ENCODE results near the gene BTBD19. TPM values are rescaled to one million over a fixed set of nuclear protein-coding genes. Genes with fewer than 3 reads are reported as not detected.

Gene BTBD19
- total RNA-seq, 2 experiments from 2014 or later = 0.44 to 2.0 TPM

- CTCF ChIA-PET (ENCODE audit: unreplicated experiment) = interaction anchor here (0.9 to 1.6 kb wide), 3 partner anchors 10 to 20 kb away, joined by 3 to 6 read pairs (median 4); partner anchors contain the start of gene PLK3
- intact Hi-C loops (cut with micrococcal nuclease; ENCODE audit: unreplicated experiment) = loop anchor here (1.0 to 2.0 kb wide), 4 partner anchors 21 to 98 kb away; partner anchors contain the start of gene RNU5D-1
- BruUV-seq (replicated peaks) = TSS peak; percentile 99
These were observed 11.4 kb downstream of the BTBD19 start for GRCh38 chr1:44819608-44820327.

DNA sequence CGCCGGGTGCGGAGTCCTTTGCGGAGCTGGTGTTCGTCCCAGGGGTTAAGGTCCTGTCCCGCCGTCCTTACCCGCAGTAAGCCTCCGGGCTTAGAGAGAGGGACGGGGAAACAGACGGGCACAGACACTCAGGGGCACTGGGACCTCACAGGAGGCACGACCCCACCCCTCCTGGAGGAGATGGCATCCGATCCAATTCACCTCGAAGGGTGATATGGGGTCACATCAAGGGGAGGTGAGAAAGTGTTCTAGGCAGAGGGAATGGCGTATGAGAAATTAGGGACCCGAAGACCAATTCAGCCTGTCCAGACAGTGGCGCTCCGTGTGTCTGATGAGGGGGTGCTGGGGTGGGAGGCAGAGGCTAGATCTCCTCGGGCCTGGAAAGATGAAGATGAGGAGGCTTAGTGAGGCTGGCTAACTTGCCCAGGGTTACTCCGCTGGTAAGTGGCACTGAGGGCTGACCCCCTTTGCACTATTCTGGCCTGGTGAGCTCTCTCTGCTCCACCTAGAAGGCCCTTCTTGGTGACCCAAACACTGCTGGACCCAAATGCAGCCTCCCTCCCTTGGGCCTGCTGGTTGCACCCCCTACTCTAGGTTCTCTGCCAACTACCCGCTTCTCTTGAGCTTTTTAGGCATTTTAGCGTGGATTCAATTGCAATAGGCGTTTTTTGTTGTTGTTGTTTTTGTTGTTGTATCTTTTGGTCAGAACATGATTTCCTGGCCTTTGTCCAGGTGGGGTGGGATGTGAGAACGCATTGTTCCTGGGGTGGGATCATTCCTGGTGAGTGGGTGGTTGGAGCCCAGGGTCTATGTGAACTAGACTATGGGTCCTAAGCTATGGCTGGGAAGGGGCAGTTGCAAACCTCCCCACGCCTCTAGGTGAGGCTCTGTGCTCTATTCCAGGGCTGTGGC lies 12.3 kb downstream of the BTBD19 start:
- H3K27ac ChIP-seq (ENCODE audit: low read depth, low read length, poor library complexity, severe bottlenecking) = peak overlapping the region; percentile 93
- BruUV-seq (replicated peaks) = no TSS peak
- no peak for DNase-seq (ENCODE audit: low spot score)
- no peaks in the 10 kb centered on the region for H4K20me1 ChIP-seq (ENCODE audit: insufficient read depth, low read length)
- no peaks in the 10 kb centered on the region for H3K36me3 ChIP-seq (ENCODE audit: insufficient read depth, low read length)
- ChIA-PET POLR2A (interaction anchor here (0.6 to 6.7 kb wide), 14 partner anchors 11 to 1719 kb away, joined by 3 to 83 read pairs (median 4); partner anchors contain the start of genes BTBD19, PLK3 and RNU5D-1), CTCF (ENCODE audit: unreplicated experiment) (interaction anchor here (0.9 to 1.6 kb wide), 2 partner anchors 11 to 21 kb away, joined by 3 to 4 read pairs; partner anchors contain the start of gene PLK3)
- TF ChIP-seq CTCF (conservative IDR thresholded peaks at IDR 0.05; ENCODE audit: low read length) = no peak
- no peak for TF ChIP-seq EZH2phosphoT487 (IDR thresholded peaks at IDR 0.05; ENCODE audit: borderline replicate concordance, low read depth, low read length)
- no peaks in the 10 kb centered on the region for H3K79me2 ChIP-seq (ENCODE audit: insufficient read depth, low read depth, low read length)
- H2AFZ ChIP-seq (ENCODE audit: low read length) = peak overlapping the region; percentile 76
- H3K4me1 ChIP-seq (ENCODE audit: insufficient read depth, low read length, poor library complexity, severe bottlenecking) = peaks cover 31% of the 10 kb centered on the region
- H3K9me3 ChIP-seq (ENCODE audit: low read length) = no peaks in the 10 kb centered on the region
- intact Hi-C loops (cut with micrococcal nuclease; ENCODE audit: unreplicated experiment) = no loop called here
- H3K4me3 ChIP-seq (ENCODE audit: low read depth, low read length, poor library complexity, severe bottlenecking) = peak overlapping the region; percentile 67
- H3K4me2 ChIP-seq (ENCODE audit: low read length) = peak overlapping the region; percentile 92
- no peaks in the 10 kb centered on the region for H3K9me2 ChIP-seq (ENCODE audit: insufficient read depth, low read length)

More at GRCh38 chr1:44819608-44820327, 11.4 kb downstream of the BTBD19 start:
- Histone ChIP-seq H3K4me3 (ENCODE audit: low read depth, low read length, poor library complexity, severe bottlenecking) (peak overlapping the region; percentile 67), H3K27ac (ENCODE audit: low read depth, low read length, poor library complexity, severe bottlenecking) (peak overlapping the region; percentile 93), H3K4me2 (ENCODE audit: low read length) (peak overlapping the region; percentile 92), H3K4me1 (ENCODE audit: insufficient read depth, low read length, poor library complexity, severe bottlenecking) (peaks cover 36% of the 10 kb centered on the region), H3K36me3 (ENCODE audit: insufficient read depth, low read length) (no peaks in the 10 kb centered on the region), H4K20me1 (ENCODE audit: insufficient read depth, low read length) (no peaks in the 10 kb centered on the region), H3K9me2 (ENCODE audit: insufficient read depth, low read length) (no peaks in the 10 kb centered on the region), H3K79me2 (ENCODE audit: insufficient read depth, low read depth, low read length) (no peaks in the 10 kb centered on the region), H2AFZ (ENCODE audit: low read length) (peak overlapping the region; percentile 76), H3K9me3 (ENCODE audit: low read length) (no peaks in the 10 kb centered on the region)
- peak; percentile 95 for DNase-seq (ENCODE audit: low spot score)
- TF ChIP-seq CTCF (conservative IDR thresholded peaks at IDR 0.05; ENCODE audit: low read length) = no peak
- no peak for TF ChIP-seq EZH2phosphoT487 (IDR thresholded peaks at IDR 0.05; ENCODE audit: borderline replicate concordance, low read depth, low read length)
- POLR2A ChIA-PET = interaction anchor here (0.6 to 6.7 kb wide), 21 partner anchors 10 to 483 kb away, joined by 3 to 83 read pairs (median 4); partner anchors contain the start of genes BTBD19, HECTD3, PLK3 and RNU5D-1
